Forelimb muscle (tissue), 1 donor: Measurements from ENCODE around the gene CALML5. TPM values are rescaled to one million over a fixed set of nuclear protein-coding genes. Genes with fewer than 3 reads are reported as not detected.

Experiments
- DNase-seq: peaks from one replicate; pipeline ENCODE4 v3.0.0-alpha.2; 2013; ENCODE audit warnings: low read depth
- polyA plus RNA-seq: library from polyadenylated mRNA; unstranded; fragments of 120-200 nt; gene quantifications from one replicate; pipeline ENCODE4 v1.2.1, GENCODE V29; 2013; ENCODE audit not compliant: insufficient read length

Gene CALML5
- polyA plus RNA-seq, 1 donor = not detected

DNA sequence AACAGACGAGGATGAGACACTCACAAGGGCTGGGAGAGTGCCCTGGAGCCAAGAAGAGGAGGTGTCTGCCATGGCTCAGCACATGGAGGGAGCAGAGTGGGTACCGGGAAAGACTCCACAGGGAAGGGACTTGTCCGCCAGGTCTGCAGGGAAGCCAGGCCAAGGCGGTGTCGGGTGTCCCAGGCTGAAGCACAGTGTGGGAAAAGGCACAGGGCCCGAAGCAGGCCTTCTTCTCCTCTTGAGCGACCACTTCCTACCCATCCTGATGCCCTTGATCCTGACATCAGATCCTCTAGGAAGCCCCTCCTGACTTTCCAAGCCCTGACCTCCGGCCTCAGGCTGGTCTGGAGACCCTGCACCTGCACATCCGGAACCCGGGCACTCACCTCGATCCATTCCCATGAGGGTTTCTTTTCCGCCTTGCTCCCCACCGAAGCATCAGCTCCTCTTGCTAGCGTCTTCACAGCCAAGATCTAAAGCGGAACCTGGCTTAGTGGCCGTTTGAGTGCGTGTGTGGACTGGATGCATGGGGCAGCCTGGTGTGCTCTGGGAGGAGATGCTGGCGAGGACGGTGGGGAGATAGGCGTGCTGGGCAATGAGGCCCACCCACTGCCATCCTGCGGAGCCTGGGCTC is 33.8 kb upstream of the CALML5 start:
- DNase-seq = no peak

DNA sequence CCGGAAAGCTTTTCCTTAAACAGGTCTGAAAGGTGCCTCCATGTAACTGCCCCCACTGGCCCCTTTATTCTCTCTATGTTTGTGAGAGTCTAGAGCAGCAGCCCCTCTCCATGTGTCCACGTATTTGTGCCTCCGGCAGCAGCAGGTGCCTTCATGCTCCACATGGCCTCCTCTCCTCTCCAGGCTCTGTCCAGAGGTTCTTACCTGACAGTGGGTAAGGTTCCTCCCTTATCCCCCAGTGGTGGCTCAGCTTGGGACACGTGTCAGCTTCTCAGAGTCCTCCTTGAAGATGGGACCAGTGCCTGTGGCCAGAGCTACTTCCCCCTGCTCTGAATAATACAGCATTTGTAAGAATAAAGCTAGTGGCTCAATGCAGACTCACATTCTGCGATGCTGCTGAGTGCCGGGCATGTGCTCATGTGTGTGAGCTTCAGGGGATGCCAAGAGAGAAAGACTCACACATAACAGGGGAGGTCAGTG is 33.3 kb upstream of the CALML5 start:
- DNase-seq = no peak

DNA sequence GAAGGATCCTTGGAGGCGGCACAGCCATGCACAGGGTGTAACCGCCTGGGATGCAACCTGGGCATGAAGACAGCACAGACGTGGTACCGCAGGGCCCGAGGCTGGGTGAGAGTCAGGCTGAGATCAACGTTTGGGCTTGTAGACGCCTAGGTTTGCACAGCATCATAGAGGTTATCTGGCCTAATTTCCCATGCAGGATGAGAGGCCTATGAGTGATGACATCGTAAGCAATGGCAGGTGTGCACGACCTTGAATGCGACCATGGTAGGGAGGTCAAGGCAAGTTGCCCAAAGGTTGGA is 32.9 kb upstream of the CALML5 start:
- DNase-seq = no peak

DNA sequence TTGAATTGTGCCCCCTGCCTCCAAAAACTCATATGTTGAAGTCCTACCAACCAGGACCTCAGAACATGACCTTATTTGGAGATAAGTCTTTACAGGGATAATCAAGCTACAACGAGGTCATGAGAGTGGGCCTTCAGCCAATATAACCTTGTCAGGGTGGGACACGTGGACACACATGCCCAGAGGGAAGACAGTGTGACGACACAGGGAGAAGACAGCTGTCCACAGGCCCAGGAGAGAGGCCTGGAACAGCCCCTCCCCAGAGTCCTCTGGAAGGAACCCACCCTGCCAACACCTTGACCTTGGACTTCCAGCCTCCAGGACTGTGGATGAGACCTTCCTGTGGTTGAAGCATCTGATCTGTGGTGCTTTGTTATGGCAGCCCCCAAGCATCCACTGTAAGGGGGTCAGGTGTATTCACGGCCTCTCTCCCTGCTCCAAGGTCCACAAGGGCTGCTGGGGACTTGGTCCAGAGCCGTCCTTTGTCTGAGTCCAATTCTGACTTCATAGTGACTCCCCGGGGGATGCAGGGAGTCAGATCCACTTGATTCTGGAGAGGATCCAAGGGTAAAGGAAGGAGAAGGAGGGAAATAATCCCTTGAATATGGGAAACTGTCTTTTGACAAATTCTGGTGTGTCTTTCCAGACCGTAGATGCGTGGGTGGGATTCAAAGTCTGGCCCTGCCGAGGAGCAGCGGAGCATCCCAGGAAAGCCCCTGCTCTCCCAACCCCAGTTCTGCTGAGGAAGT is 32.4 kb upstream of the CALML5 start:
- no peak for DNase-seq

DNA sequence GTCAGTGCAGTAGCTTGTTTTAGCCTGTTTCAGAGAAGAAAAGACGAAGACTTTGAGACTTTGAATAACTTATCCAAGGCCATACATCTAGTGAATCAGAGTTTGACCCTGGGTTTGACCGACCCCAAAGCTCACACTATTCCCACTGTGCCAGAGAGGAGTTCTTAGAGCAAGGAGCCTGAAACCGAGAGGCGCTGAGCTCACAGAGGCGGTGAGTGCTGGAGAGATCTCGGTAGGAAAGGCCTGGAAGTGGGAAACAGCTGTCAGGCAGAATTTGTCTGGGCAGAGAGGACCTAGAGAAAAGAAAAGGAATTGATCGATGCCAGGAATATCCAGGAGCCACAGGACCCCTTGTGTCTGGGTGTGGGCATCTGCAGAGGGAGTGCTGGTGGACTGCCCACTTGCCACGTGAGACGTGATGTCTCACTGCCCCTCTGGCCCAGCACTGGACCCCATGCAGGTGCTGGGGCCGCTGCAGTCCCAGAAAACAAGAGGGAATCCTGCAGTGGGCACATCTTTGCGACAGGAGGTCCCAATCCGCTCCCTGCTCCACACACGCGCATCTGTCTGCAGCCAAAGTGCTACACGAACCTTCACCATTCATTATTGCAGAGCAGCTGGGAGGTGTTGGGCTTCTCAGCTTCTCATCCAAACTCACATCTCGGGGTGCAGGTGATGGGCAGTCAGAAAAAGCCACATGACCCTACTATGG is 31.6 kb upstream of the CALML5 start:
- DNase-seq = no peak

DNA sequence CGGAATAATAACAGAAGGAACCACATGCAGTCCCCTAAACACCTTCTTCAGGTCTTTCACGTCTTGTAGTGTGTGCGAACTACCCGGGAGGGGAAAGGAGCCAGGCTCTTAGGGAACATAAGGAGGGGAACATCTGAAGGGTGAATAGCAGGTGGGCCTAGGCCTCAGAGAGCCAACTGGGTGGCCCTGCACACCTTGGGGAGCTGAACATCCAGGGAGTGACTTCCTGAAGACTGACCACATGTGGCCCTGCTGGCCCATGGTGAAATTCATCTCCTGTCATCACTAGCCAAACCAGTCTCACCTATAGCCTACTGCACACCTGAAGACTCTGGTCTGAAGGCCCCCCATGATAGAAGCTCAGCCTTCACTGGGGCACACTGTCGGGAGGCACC is 31.0 kb upstream of the CALML5 start:
- no peak for DNase-seq

DNA sequence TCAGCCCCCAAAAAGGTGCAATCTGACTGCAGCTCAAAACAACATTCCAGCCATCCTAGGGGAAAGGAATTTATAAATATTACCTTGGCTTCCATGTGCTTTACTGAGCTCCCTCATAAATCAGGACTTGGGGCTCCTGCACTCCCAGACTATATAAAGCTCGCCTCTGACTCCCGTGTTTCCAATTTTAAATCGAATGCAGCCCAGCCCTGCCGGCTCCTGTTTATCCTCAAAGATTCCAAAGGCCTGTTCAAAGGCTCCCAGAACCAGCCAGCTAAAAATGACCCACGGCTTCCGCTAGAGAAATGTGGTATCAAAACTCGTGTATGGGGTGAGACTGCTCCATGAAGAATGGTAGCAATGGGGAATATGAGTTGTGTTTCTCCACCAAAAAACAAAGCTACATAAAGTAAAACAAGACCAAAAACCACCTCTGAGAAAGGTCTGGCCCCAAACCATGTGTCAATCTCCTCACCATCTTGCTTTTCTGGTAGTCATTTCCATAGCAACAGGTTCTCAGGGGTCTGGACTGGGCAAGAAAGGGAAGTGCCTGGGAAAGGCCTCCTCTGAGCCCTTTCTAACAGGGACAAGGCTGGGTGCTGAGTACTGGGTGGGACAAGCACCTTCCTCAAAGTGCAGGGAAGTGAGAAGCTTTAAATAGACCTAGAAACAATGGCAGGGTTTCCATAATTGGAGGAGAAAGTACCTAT is 30.5 kb upstream of the CALML5 start:
- no peak for DNase-seq

DNA sequence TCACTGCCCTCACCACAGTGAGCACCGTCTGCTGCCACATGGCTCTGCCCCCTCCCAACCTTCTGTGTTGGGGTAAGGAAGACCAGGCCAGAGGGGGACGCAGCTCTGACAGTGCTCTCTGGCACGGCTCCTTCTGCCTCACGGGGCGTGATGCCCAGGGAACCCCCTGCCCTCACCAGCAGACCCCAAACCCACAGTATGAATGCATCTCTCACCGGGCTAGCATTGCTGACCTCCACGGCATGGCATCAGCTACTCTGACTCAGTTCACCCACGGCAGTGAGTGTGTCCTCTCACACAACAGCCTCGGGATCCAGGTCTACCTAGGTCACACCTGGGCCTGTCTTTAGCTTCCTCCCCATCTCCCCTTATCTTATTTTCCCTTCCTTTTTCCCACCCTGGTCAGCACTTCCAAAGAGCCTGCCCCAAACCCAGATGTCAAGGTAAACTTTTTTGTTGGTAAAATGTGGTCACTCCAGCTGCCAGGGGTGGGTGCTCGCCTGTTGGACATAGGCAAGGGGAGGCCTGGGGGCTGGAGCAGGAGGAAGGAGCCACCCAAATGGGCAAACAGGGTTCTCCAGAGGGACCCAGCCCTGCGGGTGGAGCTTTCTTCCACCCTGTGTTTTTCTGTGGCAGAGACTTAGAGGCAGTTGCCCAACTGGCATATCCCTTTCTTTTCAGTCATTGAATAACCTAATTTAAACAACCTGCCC is 29.8 kb upstream of the CALML5 start:
- no peak for DNase-seq

DNA sequence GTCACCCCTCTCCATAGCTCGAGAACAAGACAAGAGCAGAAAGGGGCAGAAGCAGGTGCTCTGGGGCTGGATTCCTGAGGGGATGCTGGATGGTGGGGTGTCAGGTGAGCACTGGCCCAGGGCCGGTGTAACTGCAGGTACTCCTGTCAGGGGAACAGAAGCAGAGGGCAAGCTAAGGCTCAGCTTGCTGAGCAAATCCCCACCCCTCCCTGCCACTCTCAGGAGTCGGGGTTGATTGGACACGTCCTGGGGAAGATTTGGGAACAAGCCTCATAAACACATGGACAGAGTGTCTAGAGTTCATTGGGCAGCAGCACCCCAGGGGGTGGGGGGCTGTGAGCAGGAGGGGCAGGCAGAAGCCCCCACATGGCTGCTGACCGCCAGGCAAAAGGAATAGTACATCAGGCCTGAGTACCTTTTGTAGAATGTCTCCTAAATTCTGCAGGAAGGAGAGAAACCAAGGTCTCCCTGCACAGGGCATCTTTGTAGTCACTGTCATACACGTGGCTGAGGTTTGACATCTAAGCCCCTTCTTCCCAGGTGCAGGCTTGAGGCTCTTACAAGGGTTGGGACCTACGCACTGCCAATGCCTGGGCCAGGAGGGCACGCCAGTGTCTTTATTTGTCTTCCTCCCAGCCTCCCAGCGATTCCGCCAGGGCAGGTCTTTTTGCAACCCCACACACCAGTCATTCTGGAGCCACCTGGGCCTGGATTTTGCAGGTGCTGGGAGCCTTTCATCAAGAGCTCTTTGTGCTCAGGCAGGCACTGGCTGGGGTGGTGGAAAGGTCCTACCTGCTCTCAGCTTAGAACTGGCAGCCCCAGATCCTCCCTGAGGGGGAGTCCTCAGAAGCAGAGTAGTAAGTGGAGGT is 28.2 kb upstream of the CALML5 start:
- DNase-seq = no peak

DNA sequence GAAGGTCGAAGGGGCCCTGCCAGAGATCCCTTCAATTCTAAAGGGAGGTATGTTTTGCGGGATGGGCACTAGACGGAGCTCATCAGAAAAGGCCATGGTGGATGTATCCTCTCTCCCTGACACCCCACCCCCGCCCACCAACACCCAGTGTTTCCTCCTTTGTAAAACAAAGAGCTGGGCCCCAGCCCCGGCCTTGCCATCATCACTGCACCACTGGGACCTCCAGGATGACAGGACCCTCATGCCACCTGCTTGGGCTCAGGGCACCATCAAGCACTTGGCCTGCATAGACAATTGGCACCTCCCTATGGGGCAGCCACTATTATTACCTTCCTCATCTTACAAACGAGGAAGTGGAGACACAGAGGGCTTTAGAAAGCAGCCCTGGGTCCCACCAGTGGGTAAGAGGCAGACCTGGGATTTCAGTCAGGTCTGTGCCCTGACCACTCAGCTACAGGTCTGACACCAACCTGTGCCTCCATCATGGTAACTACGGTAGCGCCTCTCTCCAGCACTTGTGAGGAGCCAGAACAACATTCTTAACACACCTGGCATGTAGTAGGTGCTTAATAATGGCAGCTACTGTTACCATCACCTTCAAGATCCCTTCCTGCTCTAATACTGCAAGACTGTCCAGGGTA is 27.4 kb upstream of the CALML5 start:
- no peak for DNase-seq

DNA sequence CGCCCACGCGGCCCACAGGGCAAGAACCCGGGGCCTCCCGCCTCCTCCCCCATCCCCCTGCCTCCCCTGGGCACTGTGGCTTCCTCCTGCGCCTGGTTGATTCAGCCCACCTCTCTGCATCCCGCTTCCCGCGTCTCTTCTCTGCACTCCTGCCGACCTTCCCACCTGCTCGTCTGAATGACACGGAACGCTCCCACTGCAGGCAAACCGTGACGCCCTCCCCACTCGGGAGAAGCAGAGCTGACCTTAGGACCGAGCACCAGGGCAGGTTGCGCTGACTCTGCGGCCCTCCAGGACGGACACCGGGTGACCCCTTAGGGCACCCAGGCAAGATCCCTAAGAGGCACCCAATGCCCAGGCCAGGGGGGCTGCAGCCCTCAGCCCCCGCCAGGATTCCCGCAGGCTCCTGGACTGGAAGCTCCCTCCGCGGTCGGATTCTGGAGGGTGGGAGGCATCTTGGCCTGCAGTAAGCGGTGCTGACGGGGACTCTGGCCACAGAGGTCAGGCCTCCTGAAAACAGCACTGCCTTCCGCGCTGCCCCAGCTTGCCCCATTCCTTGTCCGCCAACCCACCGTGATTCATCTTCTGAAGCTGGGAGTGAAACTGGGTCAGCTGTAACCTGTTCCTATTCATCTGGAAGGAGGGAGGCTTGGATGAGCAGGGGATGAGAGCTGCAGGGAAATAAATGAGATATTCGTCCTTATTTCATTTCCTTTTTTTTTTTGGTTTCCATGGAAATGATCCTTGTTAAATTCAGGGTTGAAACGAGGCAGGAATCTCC is 26.4 kb upstream of the CALML5 start:
- no peak for DNase-seq

DNA sequence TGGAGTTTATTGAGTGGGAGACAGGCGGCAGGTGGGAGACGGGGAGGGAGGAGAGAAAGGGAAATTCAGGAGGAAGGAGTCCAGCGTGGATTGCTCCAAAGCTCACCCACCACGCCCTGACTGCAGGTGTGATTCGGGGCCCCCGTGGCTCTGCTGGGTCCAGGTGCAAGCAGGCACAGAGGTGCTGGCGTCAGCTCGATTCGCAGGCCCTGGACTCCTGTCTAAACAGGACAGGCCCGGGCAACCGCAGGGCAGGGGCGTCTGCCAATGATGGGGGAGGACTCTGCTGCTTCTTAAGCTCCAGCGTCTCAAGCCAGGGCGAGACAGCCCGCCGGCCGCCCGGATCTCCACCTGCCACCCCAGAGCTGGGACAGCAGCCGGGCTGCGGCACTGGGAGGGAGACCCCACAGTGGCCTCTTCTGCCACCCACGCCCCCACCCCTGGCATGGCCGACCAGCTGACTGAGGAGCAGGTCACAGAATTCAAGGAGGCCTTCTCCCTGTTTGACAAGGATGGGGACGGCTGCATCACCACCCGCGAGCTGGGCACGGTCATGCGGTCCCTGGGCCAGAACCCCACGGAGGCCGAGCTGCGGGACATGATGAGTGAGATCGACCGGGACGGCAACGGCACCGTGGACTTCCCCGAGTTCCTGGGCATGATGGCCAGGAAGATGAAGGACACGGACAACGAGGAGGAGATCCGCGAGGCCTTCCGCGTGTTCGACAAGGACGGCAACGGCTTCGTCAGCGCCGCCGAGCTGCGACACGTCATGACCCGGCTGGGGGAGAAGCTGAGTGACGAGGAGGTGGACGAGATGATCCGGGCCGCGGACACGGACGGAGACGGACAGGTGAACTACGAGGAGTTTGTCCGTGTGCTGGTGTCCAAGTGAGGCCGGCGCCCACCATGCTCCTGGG is 25.5 kb upstream of the CALML5 start, which contains the start of gene CALML3:
Gene CALML3 (plus strand): TSS at position 321 of the 920 bp plus-strand sequence. CDS start 125 bp downstream, at position 446.
- DNase-seq = no peak

DNA sequence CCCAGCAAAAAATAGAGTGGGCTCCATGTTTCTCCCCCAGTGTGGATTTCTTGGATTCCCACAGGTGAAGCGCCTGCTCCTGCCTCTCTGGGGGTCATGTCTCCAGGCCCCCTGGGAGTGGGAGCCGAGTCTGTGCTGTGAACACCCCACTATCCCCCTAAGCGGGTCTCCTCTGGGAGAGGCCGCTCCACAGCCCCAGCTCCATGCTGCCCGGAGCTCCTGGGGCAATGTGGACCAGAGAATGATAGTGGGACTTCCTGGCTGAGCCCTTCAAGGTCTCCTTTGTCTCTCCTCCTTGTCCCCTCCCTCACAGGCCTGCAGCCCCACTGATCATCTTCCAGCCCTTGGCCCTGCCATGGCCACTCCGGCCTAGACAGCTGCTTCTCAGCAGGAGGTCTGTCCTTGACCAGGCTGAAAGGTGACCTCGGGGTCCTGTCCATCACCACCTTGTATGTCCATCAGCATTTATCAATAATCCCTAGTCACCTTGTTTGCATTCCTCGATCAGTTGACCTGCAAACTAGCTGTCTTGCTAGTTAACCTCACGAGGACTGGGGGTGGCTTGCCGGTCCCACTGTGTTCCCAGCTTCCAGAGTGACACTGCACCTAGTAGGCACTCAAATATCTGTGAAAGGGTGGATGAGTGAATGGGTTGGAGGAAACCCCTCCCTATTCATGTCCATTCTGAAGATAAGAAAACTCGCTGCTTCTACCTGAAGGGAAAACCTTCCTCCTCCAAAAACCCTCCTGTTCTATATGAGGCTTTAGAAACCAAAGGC is 24.6 kb upstream of the CALML5 start:
- no peak for DNase-seq

DNA sequence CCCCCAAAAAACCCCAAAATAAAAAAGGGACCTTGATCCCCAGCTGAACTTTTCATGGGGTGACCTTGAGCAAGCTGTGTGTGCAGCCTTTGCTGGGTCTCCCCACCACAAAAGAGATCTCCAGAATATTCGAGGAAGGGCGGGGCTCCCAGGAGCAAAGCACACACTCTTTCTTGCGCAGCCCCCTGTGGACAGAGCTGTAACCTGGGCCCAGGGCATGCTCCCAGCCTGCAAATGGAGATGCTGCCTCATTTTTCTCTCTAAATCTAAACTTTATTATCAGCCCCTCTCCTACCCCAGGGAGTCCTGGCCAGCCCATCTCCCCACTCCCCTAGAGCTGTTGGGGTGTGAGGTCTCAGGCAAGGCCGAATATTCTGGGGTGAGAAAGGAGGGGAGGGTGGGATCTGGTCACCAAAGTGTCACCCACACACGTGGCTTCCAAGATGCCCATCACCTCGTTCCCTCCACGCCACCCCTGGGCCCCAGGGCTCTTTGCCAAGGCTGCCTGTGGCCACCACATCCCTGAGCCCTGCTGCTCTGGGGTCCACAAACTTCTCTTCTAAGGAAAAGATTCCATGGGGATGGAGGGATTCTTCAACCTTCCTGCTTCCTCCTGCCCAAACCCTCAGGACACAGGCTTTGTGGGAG is 23.7 kb upstream of the CALML5 start:
- no peak for DNase-seq

DNA sequence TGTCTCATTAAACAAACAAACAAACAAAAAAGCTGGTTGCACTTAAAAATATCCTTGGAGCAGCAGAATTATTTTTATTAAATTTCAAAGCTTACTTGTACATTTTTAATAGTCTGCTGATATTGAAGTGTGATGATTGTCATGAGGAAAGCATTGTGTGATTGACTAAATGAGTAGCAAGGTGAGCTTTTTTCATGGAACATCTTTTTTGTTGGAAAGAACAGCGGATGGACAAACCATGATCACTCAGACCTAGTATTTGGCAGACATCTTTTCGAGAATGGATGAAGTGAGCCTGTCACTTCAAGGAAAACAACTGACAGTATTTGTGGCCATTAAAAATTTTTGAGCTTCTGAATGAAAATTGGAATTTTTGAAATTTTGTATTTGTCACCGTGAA is 19.7 kb upstream of the CALML5 start:
- DNase-seq = no peak

DNA sequence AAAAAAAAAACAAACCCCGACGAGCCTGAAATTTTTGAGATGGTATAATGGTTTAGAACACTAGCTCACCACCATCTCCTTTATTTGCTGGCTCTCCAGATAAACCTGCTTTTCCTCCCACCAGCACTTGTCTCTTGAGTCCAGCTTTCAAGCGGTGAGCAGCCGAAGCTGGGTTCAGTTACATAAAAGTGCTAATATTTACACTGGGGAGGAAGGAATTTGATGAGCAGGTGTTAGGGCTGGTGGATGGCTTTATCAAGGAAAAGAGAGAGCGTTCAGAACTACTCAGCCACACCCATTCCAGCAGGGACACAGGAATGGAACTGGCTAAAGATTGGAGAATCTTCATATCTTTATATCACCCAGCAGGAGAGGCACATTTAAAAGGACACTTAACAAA is 18.8 kb upstream of the CALML5 start:
- DNase-seq = no peak

DNA sequence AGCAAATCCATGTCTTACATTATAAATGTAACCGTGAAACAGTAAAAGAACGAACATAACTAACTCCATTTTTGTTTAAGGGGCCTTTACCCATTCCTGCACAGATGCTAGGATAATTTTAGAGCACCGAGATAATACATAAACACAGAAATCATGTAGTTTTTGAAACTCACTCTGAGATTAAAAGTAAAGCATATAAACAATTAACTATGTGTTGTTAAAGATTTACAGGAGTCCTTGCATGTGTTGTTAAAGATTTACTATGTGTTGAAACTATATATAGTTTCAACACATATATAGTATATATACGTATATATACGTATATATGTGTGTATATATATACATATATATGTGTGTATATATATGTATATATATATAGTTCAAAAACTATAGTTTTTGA is 18.2 kb upstream of the CALML5 start:
- DNase-seq = no peak
